CMK (cell line): ENCODE results near the gene CFAP45.

Experiments used
- DNase-seq: peaks from one replicate; pipeline ENCODE4 v3.0.0-alpha.2; 2010; ENCODE audit warnings: low read depth

CFAP45 gene

GRCh38 chr1:159923203-159924024 lies 23.4 kb upstream of the CFAP45 start:
- peak; percentile 69 for DNase-seq

- no peak for DNase-seq
Measured at GRCh38 chr1:159922511-159923202, 22.7 kb upstream of the CFAP45 start.

- no peak for DNase-seq
Measured at GRCh38 chr1:159921700-159922504, 21.9 kb upstream of the CFAP45 start.

GRCh38 chr1:159921251-159921650 lies 21.3 kb upstream of the CFAP45 start:
- no peak for DNase-seq

- DNase-seq: no peak
Measured at GRCh38 chr1:159920651-159921050, 20.7 kb upstream of the CFAP45 start.

DNA sequence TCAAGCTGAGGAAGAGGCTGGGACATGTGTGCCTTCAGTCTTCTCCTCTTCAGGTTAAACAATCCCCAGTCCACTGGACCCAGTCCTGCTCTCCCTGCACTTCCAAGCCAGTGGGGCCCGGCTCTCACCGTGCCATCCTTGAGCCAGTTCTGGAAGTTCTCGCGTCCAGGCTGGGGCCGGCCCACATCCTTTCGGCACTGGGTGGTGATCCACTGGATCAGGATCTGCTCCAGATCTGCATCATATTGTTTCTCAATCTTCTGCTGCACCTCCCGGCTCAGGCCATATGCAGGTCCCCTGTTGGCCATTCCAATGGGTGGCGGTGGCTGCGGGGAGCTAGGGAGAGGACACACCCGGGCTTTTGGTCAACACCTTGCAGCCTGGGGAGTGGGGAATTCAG lies 20.2 kb upstream of the CFAP45 start:
- no peak for DNase-seq

- no peak for DNase-seq
Measured at GRCh38 chr1:159919236-159919865, 19.4 kb upstream of the CFAP45 start.

- DNase-seq: no peak
Measured at GRCh38 chr1:159918352-159919200, 18.6 kb upstream of the CFAP45 start.

GRCh38 chr1:159917533-159918351 lies 17.8 kb upstream of the CFAP45 start:
- DNase-seq: no peak

- DNase-seq: no peak
Measured at GRCh38 chr1:159916242-159917051, 16.5 kb upstream of the CFAP45 start.

DNA sequence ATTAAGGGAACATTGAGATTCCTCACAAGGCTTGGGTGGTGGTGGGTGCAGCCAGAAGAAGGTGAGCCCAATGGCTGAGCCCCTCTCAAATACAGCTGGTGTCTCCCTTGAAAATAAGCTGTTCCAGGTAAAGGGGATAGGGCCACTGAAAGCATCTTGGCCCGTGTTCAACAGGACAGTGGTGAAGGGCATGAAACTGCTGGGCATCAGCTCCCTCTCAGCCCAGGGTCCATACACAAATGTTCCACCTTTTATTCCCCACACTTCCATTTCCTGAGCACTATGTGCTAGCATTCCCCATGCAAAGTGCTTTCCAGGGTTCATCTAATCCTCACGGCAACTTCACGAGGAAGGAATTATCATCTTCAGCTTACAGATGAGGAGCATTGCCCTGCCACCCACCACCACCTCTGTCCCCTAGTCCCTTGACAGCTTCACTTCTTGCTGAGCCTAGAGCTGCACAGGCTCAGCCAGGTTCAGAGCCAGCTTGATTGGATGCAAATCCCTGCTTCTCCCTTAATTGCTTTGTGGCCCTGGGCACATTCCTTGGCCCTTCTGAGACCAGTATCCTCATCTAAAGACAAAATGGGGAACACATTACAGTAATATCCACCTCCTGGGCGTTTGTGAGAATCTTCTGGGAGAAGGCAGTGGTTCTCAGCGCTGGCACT lies 15.7 kb upstream of the CFAP45 start:
- no peak for DNase-seq

DNA sequence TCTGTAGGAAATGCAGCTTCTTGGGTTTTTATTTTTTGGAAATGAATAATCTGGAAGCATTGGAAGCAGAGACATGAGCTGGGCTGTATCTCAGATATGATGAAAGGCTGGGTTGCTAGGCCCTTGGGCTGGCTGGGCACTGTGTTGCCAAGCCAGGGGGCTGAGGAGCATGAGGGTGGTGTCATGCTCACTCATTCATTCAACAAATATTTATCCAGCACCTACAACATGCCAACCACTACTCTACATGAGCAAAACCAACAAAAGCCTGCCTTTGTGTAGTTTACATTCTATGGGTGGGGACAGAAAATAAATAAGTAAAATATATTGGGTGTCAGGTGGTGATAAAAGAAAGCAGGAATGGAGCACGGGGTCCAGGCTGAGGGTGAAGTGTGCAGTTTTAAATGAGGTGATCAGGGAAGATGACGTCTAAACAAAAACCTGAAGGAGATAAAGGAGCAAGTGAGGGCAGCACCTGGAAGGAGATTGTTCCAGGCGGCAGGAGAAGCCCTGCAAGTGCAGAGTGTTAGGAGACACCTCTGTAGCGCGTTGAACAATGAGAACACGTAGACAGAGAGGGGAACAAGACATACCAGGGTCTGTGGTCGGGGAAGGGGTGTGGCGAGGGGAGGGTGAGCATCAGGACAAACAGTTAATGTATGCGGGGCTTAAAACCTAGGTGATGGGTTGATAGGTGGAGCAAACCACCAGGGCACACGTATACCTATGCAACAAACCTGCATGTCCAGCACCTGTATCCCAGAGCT lies 14.5 kb upstream of the CFAP45 start:
- no peak for DNase-seq

- no peak for DNase-seq
Measured at GRCh38 chr1:159913451-159914192, 13.7 kb upstream of the CFAP45 start.

DNA sequence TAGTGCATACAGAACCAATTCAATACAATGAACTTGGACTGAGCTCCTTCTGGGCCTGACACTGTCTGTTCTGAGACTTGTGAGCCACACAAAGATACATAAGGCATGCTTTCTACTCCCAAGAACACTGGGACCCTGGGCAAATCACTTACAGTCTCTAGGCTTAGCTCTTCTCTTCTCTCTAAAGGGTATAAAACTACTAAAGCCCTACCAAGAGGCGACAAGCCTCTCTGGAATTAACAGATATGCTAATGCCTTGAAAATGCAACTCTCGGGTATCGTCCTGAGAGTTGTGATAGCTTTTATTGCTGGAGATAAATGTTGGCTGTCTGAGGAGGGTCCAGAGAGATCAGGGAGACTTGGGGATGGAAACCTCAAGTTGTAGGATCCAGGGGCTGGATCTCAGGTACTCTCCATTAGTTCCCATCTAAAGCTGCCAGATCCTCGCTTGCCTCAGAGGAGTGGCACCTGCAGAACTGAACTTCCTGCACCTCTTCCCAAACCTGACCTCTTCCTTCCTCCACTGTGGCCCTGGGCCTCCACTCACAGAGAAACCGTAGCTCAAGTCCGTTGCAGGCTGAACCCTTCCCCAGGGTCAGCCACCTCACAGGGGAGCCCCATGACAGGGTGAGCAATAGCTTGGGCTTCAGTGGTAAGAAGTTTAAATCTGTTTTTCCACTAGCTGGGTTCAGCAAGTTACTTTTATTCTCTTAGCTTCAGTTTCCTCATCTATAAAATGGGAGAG lies 11.5 kb upstream of the CFAP45 start:
- no peak for DNase-seq

DNA sequence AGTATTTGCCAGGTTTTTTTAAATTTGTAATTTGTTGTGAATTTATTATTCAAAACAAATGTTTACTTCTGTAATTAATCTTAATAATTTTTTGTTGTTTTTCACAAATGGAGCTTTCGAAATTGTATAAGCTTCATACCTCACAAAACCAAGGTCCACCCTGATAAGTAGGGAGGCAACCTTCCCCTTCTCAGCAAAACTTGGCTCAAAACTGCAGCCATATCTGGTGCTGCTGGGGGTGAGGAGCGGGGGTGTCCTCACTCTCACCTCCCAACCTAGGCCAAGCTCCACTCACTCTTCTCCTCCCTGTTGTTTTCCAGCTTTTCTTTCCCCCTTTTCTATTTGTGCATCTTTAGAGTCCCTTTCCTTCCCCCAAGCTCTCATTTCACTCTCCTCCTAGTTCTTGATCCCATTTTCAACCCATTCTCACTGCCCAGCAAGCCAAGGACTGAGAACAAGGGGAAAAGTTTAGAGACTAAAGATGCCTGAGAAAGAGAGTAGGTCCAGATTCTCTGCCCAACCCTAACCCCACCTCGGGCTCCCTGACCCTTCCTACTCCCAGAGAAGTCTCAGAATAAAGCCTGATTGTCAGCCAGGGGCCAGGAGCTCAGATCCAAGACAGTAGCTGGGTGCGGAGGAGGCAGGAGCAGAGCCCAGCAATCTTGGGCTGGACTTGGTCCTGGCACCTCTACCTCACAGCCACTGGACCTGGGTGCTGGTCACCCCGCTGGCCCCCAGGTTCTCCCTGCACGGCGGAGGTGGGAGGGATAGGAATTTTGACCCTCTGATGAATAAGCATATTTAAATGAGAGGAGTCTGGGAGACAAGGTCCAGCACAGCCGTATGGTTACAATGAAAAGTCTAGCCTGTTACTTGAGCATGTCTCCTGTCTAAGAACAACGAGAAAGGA lies 8.3 kb upstream of the CFAP45 start:
- DNase-seq: no peak

DNA sequence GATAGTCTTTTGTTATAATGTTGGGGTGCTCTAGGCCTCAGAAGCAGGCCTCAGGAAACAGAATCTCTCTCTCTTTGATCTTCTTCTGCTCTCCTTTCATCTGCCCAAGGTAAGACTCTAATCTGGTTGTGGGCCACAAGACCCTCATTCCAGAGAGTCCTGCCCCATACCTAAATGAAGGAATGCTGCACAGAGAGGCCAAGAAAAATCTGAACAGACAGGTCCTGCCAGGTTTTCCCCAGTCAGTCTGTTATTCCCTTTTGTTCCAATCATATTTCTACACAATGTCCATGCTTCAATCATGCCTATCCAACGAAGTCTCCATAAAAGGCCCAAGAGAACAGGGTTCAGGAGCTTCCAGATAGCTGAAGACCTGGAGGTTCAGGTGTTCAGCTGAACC lies 7.0 kb upstream of the CFAP45 start:
- DNase-seq: no peak
